B cell (primary cell): ENCODE results near the gene BACH2. TPM values are rescaled to one million over a fixed set of nuclear protein-coding genes. Genes with fewer than 3 reads are reported as not detected.

ENCODE experiments used
- ATAC-seq: fragments of 200-7000 bp; cut with Tn5 transposase; one replicate; pipeline ENCODE4 v1.10.0; 2021; ENCODE audit warnings: low read depth, mild to moderate bottlenecking, moderate number of reproducible peaks, moderate library complexity
- CTCF ChIA-PET: fragments of 350-600 bp; sonication (Branson Sonifier 250); formaldehyde crosslinking; loops from one replicate; lab custom pipeline; 2021; ENCODE audit warnings: antibody characterized with exemption, inconsistent platforms; lab: Charles Lee
- POLR2A ChIA-PET: fragments of 350-600 bp; sonication (Branson Sonifier 250); formaldehyde crosslinking; loops from one replicate; lab custom pipeline; 2021; ENCODE audit warnings: antibody characterized with exemption; lab: Charles Lee
- DNase-seq: peaks from one replicate; pipeline ENCODE4 v3.0.0; 2013
- H2AFZ ChIP-seq: 2 replicates; pipeline ENCODE4 v1.6.1; 2012; ENCODE audit warnings: mild to moderate bottlenecking, low read depth, low read length; ENCODE audit not compliant: insufficient read depth, poor library complexity, severe bottlenecking
- H3K27ac ChIP-seq, 2 donors: 1 replicate in 1 of 2; 2 replicates in 1 of 2; pipeline ENCODE4 v1.5.1; 2012 to 2013; ENCODE audit warnings: low read length in 2 of 2, mild to moderate bottlenecking in 2 of 2, moderate library complexity in 1 of 2
- H3K27me3 ChIP-seq, 4 experiments: fragments of 200-600 bp in 1 of 4; sonication (generic) in 1 of 4; replicated peaks in 1 of 4; 1 replicate in 2 of 4; 2 replicates in 2 of 4; pipeline versions ENCODE4 v1.6.1 to v1.7.0; 2013 to 2016; ENCODE audit warnings: low read length in 3 of 4, mild to moderate bottlenecking in 2 of 4, mixed read lengths in 1 of 4, moderate library complexity in 1 of 4; ENCODE audit not compliant: insufficient read depth in 4 of 4, control insufficient read depth in 3 of 4; ENCODE audit errors: control extremely low read depth in 1 of 4
- H3K36me3 ChIP-seq, 2 experiments: replicated peaks in 1 of 2; 1 replicate in 1 of 2; 2 replicates in 1 of 2; pipeline versions ENCODE4 v1.6.1 to v1.7.1; 2013; ENCODE audit warnings: low read length in 1 of 2; ENCODE audit not compliant: insufficient read depth in 2 of 2, control insufficient read depth in 1 of 2; ENCODE audit errors: control extremely low read depth in 1 of 2, extremely low read depth in 1 of 2
- H3K4me1 ChIP-seq, 2 donors: fragments of 200-600 bp in 1 of 2; sonication (generic) in 1 of 2; 1 replicate in 1 of 2; 2 replicates in 1 of 2; pipeline versions ENCODE4 v1.5.1 to v1.6.1; 2013 to 2017; ENCODE audit warnings: low read length in 2 of 2; ENCODE audit not compliant: control insufficient read depth in 2 of 2, insufficient read depth in 2 of 2
- H3K4me2 ChIP-seq: replicated peaks from 2 replicates; pipeline ENCODE3; 2012; ENCODE audit warnings: mild to moderate bottlenecking, low read depth, low read length; ENCODE audit not compliant: poor library complexity, severe bottlenecking
- H3K4me3 ChIP-seq, 5 experiments: fragments of 200-600 bp in 1 of 5; sonication (generic) in 1 of 5; 1 replicate in 3 of 5; 2 replicates in 2 of 5; pipeline versions ENCODE4 v1.5.1 to v1.7.0; 2011 to 2016; ENCODE audit warnings: low read length in 4 of 5, mild to moderate bottlenecking in 4 of 5, low read depth in 2 of 5, control low read depth in 1 of 5, moderate library complexity in 1 of 5; ENCODE audit not compliant: insufficient read depth in 1 of 5; ENCODE audit errors: control extremely low read depth in 1 of 5, extremely low read depth in 1 of 5
- H3K79me2 ChIP-seq: fragments of 200-600 bp; sonication (generic); one replicate; pipeline ENCODE4 v1.6.0; 2016; ENCODE audit warnings: low read length; ENCODE audit not compliant: control insufficient read depth, insufficient read depth
- H3K9ac ChIP-seq: fragments of 200-600 bp; sonication (generic); 2 replicates; pipeline ENCODE4 v1.6.1; 2017; ENCODE audit warnings: mild to moderate bottlenecking, low read length, moderate library complexity
- H3K9me3 ChIP-seq, 3 donors: one replicate each; pipeline versions ENCODE4 v1.6.1 to v1.7.1; 2013; ENCODE audit warnings: low read length in 2 of 3; ENCODE audit not compliant: control insufficient read depth in 2 of 3, insufficient read depth in 1 of 3; ENCODE audit errors: control extremely low read depth in 1 of 3
- H4K20me1 ChIP-seq: 2 replicates; pipeline ENCODE4 v1.6.0; 2012; ENCODE audit warnings: mild to moderate bottlenecking, low read length; ENCODE audit not compliant: insufficient read depth, control insufficient read depth, poor library complexity, severe bottlenecking
- H3K27ac Mint-ChIP-seq: one replicate; pipeline ENCODE4 v1.8.0; 2021; ENCODE audit warnings: mixed read lengths
- H3K27me3 Mint-ChIP-seq: one replicate; pipeline ENCODE4 v1.8.0; 2021; ENCODE audit warnings: mixed read lengths
- H3K4me1 Mint-ChIP-seq: one replicate; pipeline ENCODE4 v1.8.0; 2021; ENCODE audit warnings: mixed read lengths
- H3K4me3 Mint-ChIP-seq: one replicate; pipeline ENCODE4 v1.8.0; 2021; ENCODE audit warnings: mixed read lengths
- H3K9me3 Mint-ChIP-seq: one replicate; pipeline ENCODE4 v1.8.0; 2022; ENCODE audit warnings: mixed read lengths; ENCODE audit not compliant: insufficient read depth
- CTCF ChIP-seq: fragments of 200-600 bp; IDR thresholded peaks from one replicate; pipeline ENCODE4 v1.8.0; 2022; ENCODE audit warnings: antibody characterized with exemption, mild to moderate bottlenecking
- EZH2 ChIP-seq: IDR thresholded peaks from 2 replicates; pipeline ENCODE4 v1.6.1; 2012; ENCODE audit warnings: borderline replicate concordance, low read depth, mild to moderate bottlenecking, moderate library complexity, low read length; ENCODE audit not compliant: insufficient read depth, poor library complexity, severe bottlenecking
- WGBS: methylation state at CpG from one replicate; pipeline ENCODE4 v1.1.5; 2013; ENCODE audit warnings: missing lambda C conversion rate; ENCODE audit not compliant: insufficient coverage; 5-methylcytosine and 5-hydroxymethylcytosine counted together
- intact Hi-C: fragments of 100-400 bp; cut with micrococcal nuclease; formaldehyde crosslinking; loops from one replicate; pipeline ENCODE4 v1.10.0; 2022
- polyA minus RNA-seq: library from RNA; depleted of rRNA, polyadenylated mRNA; stranded (reverse); fragments of >200 nt; gene quantifications from 2 replicates; pipeline ENCODE4 v1.2.3, GENCODE V29; 2012
- polyA plus RNA-seq: library from polyadenylated mRNA; depleted of rRNA; stranded (reverse); fragments of >200 nt; gene quantifications from 2 replicates; pipeline ENCODE4 v1.2.3, GENCODE V29; 2012
- total RNA-seq, 2 donors: library from RNA; stranded (reverse); fragments of 120-200 nt in 1 of 2; gene quantifications; 1 replicate in 1 of 2; 2 replicates in 1 of 2; pipeline versions ENCODE4 v1.2.3 to v1.2.4, GENCODE V29; 2013 to 2022

The BACH2 gene
- total RNA-seq (235 and 254 TPM in 2 replicates), polyA plus RNA-seq (41.1 and 64.8 TPM in 2 replicates), polyA minus RNA-seq (123 and 222 TPM in 2 replicates)
- 96.2 TPM for total RNA-seq (2013)

GRCh38 chr6:90296341-90297114 lies at the start of gene BACH2:
TSS of gene BACH2 (minus strand) at chr6:90296843. CDS start at chr6:90008844, 287,999 bp downstream.
- ATAC-seq (peak; percentile 76), DNase-seq (peak; percentile 97)
- Mint-ChIP-seq H3K27me3 (no peaks in the 10 kb centered on the region), H3K4me3 (peak within 1 kb of the TSS; percentile 89), H3K27ac (peak within 1 kb of the TSS; percentile 96), H3K9me3 (no peaks in the 10 kb centered on the region), H3K4me1 (peaks cover 50% of the 10 kb centered on the region)
- Histone ChIP-seq H3K9ac (peak within 1 kb of the TSS; percentile 79), H3K9me3 (no peaks in the 10 kb centered on the region), H3K36me3 (peaks cover 0 to 17% of the 10 kb centered on the region in 2 experiments), H3K79me2 (peaks cover 45% of the 10 kb centered on the region), H3K4me2 (peak within 1 kb of the TSS; percentile 88), H2AFZ (peak within 1 kb of the TSS; percentile 83), H4K20me1 (peaks cover 26% of the 10 kb centered on the region), H3K4me3 (peak within 1 kb of the TSS; percentile 61 to 95 (median 79)), H3K4me1 (peaks cover 47 to 51% of the 10 kb centered on the region in 2 donors), H3K27ac (peak within 1 kb of the TSS; percentile 94), H3K27me3 (no peaks in the 10 kb centered on the region)
- WGBS = under 1% methylated on average over 95 of the region's 112 CpGs
- ChIA-PET CTCF (interaction anchor here (0.9 to 7.1 kb wide), 16 partner anchors 10 to 356 kb away, joined by 3 to 89 read pairs (median 6); no protein-coding TSS in a partner anchor), POLR2A (interaction anchor here (0.9 to 2.7 kb wide), 8 partner anchors 10 to 102 kb away, joined by 3 to 35 read pairs (median 5); no protein-coding TSS in a partner anchor)
- intact Hi-C loops = loop anchor here (1.0 to 10.0 kb wide), 6 partner anchors 19 to 472 kb away; partner anchors contain the start of gene CASP8AP2
- TF ChIP-seq CTCF (no peak), EZH2 (no peak)

GRCh38 chr6:90343576-90343975 lies 46.9 kb upstream of the BACH2 start:
- WGBS = 84% methylated on average over 2 of the region's 5 CpGs
- no peak for ATAC-seq
- TF ChIP-seq CTCF (no peak), EZH2 (no peak)
- intact Hi-C loops = no loop called here
- CTCF ChIA-PET = interaction anchor here (0.8 to 1.8 kb wide), 4 partner anchors 16 to 135 kb away, joined by 3 to 4 read pairs (median 4); no protein-coding TSS in a partner anchor
- Histone ChIP-seq H3K9ac (no peak overlapping the region), H3K27me3 (no peaks in the 10 kb centered on the region), H3K4me1 (no peaks in the 10 kb centered on the region), H4K20me1 (no peaks in the 10 kb centered on the region), H3K9me3 (no peaks in the 10 kb centered on the region), H3K27ac (no peak overlapping the region), H3K36me3 (no peaks in the 10 kb centered on the region), H3K79me2 (no peaks in the 10 kb centered on the region), H3K4me2 (no peak overlapping the region), H2AFZ (no peak overlapping the region), H3K4me3 (no peak overlapping the region)
- Mint-ChIP-seq H3K4me1 (no peaks in the 10 kb centered on the region), H3K9me3 (no peaks in the 10 kb centered on the region), H3K4me3 (no peak overlapping the region), H3K27me3 (no peaks in the 10 kb centered on the region), H3K27ac (no peak overlapping the region)
- no peak for DNase-seq
- POLR2A ChIA-PET = no interaction called here
